ENCODE measurements around the gene SLC35A4.

Gene SLC35A4

GRCh38 chr5:140564196-140565023 lies at the start of gene SLC35A4, which contains the start of gene APBB3:
SLC35A4 (plus strand) TSS chr5:140564828; CDS start chr5:140567170, 2,342 bp downstream.
APBB3 (minus strand) TSS chr5:140564598; CDS start chr5:140564245, 353 bp downstream.
- peak; percentile 99 for DNase-seq (ENCODE audit: low spot score)

DNA sequence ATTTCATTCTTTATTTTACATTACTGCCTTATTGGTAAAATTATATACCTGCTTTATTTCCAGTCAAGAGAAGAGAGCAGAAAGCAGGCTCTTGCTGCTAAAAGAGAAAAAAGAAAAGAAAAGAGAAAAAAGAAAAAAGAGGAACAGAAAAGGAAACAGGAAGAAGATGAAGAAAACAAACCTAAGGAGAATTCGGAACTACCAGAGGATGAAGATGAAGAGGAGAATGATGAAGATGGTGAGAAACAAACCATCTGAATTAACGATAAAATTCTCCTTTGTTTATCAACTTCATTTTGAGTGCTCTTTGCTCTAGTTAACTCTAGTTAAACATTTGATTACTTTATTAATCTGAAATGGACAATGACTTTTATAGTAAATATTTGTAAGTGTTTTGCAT lies 40.6 kb upstream of the SLC35A4 start:
- DNase-seq (ENCODE audit: low spot score), result no peak

DNA sequence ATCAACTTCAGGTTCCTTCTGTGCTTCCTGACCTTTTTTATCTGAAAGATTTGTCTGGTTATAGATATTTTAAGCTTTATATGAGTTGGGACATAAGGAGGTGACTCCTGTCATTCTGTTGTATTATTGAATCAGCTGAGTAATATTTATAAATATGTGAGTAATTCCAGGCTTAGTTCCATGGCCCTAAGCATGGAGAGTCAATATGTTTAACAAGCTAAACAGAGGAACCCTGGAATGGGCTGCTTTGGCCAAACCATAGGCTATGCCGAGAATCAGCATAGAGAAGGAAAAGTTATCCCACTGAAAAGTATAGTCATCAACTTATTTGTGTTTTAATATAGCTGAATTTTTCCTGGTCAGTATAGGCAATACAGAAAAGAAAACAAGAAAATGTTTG lies 24.4 kb upstream of the SLC35A4 start:
- DNase-seq (ENCODE audit: low spot score), result no peak

DNA sequence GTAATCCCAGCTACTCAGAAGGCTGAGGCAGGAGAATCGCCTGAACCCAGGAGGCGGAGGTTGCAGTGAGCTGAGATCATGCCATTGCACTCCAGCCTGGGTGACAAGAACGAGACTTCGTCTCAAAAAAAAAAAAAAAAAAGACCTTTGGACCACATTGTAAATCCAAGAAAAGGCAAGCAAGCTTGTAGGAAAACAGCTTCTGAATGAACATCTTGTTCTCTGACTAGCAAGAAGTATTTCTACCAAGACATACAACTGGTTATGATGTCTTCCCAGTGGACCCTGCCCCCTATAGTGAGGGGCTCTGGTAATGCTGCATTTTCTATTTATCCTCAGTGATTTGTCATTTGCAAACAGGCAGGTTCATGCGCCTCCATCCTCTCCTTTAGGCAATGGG lies 21.7 kb upstream of the SLC35A4 start:
- no peak for DNase-seq (ENCODE audit: low spot score)

DNA sequence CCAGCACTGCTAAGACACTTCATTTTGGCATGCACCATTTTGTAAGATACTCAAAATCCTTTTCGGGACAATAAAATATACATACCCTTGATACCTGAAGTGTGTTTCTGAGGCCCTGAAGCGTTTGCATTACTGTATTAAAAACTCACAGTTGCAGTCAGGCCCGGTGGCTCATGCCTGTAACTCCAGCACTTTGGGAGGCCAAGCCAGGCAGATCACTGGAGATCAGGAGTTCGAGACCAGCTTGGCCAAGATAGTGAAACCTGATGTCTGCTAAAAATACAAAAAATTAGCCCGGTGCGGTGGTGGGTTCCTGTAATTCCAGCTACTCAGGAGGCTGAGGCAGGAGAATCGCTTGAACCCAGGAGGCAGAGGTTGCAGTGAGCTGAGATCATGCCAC lies 19.6 kb upstream of the SLC35A4 start:
- DNase-seq (ENCODE audit: low spot score), result no peak

DNA sequence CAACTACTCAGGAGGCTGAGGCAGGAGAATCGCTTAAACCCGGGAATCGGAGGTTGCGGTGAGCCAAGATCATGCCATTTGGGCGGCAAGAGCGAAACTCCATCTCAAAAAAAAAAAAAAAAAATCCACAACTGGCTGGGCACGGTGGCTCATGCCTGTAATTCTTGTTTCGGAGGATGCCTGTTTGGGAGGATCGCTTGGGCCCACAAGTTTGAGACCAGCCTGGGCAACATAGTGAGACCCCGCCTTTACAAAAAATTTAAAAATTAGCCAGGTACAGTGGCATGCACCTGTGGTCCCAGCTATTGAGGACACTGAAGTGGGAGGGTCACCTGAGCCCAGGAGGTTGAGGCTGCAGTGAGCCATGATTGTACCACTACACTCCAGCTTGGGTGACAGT lies 19.0 kb upstream of the SLC35A4 start:
- no peak for DNase-seq (ENCODE audit: low spot score)

DNA sequence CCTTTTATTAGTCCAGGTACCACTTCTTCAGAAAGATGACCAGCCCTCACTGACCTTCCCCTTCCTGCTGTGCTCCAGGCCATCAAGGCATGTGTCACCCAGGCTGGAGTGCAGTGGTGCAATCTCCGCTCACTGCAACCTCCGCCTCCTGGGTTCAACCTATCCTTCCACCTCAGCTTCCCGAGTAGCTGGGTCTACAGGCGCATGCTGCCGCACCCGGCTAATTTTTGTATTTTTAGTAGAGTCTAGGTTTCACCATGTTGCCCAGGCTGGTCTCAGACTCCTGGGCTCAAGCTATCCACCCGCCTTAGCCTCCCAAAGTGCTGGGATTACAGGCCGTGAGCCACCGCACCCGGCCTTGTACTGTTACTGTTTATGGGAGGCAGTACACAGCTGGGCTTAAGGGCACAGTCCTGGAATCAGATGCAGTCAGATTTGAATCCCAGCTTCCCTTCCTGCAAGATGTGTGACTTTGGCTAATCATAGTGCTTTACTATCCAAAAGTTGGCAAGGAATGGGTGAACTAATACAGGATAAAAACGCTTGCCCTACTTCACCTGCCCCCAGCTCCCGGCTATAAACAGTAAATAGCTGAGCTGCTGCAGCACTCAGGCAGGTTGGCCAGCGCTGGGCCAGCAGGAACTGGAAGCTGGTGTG lies 17.6 kb upstream of the SLC35A4 start:
- no peak for DNase-seq (ENCODE audit: low spot score)

DNA sequence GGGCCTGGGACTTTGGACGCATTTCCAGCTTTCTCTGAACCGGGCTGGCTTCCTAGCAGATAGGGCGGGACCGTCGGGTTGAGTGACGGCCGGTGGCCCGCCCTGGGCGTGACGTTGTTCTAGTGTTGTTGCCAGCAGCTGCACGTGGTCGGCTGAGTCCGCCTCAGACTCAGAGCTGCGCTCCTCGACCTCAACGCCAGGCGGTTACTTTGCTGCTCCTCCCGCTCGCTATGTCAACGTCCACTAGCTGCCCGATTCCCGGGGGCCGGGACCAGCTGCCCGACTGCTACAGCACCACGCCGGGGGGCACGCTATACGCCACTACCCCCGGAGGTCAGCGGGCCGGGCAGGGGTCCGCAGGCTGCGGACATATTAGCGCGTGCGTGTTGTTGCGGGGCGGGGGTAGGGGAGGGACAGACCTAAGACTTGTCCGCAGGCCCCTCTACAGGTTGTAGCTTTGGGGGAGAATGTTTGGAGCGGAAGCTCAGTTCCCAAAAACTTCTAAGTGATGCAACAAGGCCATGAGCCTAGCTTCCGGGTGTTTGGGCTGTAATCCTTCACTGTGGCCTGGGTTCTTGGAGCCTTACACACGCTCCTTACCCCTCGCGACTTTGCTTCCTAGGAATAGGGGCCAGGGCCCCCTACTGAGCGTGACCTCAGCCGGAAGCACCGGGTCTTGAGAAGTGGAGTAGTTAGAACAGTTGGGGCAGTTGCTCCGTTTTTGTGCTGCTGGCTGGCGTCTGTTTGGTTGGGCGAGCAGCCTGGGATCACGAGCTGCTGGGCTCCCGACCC lies 16.9 kb upstream of the SLC35A4 start, which contains the start of gene EIF4EBP3:
Gene EIF4EBP3 (plus strand): TSS at position 155 of the 792 bp plus-strand sequence. CDS start 76 bp downstream, at position 231.
- peak; percentile 91 for DNase-seq (ENCODE audit: low spot score)

- DNase-seq (ENCODE audit: low spot score), result no peak
Observed at GRCh38 chr5:140548300-140548688, 16.3 kb upstream of the SLC35A4 start.

DNA sequence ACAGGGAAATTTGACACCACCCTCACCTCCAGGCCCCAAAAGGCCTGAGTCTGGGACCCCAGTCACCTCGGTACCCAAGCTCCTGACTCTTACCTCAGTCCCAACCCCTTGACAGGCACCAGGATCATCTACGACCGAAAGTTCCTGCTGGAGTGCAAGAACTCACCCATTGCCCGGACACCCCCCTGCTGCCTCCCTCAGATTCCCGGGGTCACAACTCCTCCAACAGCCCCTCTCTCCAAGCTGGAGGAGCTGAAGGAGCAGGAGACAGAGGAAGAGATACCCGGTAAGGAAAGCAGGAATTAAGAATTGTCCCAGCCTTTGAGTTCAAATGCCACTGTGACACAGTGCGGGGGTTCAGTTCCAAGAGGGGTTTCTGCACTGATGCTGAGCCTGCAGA lies 15.8 kb upstream of the SLC35A4 start:
- no peak for DNase-seq (ENCODE audit: low spot score)

DNA sequence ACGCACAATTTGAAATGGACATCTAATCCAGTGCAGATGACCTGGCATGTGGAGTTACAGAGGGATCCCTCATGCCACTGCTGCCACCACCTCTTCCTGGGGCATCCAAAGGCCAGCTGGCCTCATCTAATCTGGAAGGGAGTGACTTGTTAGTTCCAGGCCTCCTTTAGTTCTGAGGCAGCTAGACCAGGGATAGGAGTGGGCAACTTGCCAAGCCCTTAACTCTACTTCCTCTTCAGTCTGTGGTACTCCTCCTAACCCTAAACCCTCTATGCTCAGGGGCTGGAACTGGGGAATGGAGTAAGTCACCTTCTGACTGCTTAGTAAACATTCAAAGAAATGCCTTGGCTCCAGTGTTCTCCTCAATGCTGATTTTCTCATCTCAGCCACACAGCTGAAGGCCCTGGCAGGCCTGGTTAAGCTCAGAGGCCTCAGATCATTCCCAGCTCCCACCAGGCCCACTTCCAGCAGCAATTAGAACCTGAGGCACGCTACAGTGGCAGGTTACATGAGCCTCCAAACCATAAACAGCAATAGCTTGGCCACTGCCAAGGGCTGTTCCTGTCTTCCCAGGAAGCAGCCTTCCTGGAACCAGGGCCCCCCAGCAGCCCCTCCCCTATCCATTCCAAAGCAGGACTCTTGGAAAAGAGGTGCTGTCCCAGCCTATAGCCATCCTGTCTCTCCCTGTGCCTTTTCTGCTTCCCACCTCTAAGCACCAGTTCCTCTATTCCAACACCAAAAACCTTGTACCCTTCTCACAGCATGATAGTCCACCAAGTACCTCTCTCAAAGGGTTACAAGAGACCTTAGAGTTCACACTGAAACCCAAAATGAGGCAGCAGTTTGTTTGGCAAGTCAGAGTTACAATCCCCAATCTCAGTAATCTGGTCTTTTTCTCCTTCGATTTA lies 15.1 kb upstream of the SLC35A4 start:
- peak; percentile 49 for DNase-seq (ENCODE audit: low spot score)

DNA sequence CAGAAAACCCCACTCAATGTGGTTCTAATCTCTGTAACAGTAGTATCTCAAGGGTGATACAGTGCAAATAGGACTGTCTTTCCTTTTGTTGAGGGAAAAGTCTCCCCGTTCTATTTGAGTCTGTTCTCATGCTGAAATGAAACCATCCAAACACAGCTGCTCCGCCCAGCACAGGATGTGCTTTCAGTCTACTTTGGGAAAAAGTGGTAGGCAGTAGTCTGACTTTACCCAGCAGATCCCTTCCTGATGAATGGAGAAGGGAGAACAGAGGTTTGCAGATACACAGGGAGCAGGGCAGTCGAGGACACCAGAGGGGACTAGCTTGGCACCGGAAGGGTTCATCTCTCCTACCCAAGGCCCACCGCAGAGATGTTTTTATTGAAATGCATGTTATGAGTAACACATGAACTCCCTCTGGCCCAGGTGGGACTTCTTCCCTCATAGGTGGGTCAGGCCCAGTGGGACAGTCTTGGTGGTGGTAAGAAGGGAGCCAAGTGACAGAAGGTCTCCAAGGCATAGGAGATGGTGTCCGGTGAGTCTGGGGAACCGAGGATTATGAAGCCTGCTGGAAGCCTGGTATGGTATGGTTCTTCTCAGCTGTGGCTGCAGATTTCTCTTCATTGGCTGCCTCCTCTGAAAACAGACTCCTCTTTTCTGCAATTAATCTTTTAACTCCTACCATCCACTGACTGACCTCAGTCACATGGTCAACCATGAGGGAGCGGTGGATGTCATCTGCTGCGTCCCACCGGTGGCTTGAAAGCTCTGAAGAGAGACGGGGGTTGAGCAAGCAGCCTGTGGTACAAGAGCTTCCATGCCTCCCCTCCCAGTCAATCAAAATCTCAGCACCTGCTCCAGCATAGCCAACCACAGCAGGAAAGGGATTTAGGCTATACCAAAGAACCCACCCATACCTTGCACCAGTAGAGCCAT lies 14.2 kb upstream of the SLC35A4 start:
- no peak for DNase-seq (ENCODE audit: low spot score)

GRCh38 chr5:140551872-140552271 lies 12.8 kb upstream of the SLC35A4 start:
- no peak for DNase-seq (ENCODE audit: low spot score)

GRCh38 chr5:140553657-140554056 lies 11.0 kb upstream of the SLC35A4 start:
- no peak for DNase-seq (ENCODE audit: low spot score)

- DNase-seq (ENCODE audit: low spot score), result no peak
Observed at GRCh38 chr5:140554454-140554853, 10.2 kb upstream of the SLC35A4 start.

- DNase-seq (ENCODE audit: low spot score), result peak; percentile 41
Observed at GRCh38 chr5:140555747-140556312, 8.8 kb upstream of the SLC35A4 start.

- peak; percentile 67 for DNase-seq (ENCODE audit: low spot score)
Observed at GRCh38 chr5:140556438-140556837, 8.2 kb upstream of the SLC35A4 start.

DNA sequence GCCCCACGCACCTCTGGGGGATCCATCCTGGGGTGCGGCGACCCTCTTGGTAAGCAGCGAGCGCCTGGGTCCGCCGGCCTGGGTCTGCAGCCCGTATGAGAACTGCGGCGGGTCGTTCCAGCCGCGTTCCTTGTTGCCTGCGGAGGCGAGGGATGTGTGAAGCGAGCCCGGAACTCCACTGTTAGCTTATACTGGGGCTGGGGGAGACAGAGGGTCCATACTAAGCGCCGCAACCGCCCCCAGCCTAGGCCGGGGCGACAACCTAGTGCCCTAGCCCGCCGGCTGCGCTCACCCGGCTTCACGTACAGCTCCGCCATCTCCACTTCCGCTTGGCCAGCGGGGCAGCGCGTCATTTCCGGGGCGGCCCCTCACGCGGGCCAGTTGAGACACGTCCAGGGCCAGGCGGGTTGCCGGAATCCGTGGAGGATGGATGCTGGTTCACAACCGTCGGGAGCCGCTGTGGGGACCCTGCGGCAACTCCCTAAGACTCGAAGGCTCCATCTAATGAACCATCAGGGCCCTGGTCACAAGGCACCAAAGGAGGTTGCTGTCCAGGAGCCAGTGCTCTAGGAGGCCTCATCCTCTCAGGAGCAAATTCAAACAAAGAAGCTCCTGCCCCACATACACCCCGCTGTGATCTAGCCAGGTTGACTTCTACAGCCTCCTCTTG lies 7.4 kb upstream of the SLC35A4 start, which contains the start of gene SRA1:
Gene SRA1 (minus strand): TSS at position 338 of the 670 bp plus-strand sequence. CDS start 21 bp downstream, at position 317.
- DNase-seq (ENCODE audit: low spot score), result peak; percentile 91

DNA sequence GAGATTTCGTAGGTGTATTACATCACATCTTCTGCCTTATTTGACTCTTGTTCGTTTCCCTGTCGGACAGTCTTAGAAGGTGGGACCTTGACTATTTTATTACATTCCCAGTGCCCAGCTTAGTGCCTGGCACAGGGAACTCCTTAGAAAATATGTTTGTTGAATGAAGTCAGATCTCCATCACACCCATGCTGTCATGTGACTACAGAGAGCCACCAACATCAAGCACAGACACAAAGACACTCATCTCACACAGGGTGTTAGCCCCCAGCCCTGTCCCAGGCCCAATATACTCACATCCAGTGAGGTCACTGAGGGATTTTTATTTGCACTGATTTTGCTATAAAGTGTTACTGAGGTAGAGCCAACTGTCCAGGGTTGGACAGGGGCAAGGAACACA lies 6.7 kb upstream of the SLC35A4 start:
- no peak for DNase-seq (ENCODE audit: low spot score)
